GM18873 (cell line): ENCODE measurements around the gene SRGAP3.

Experiments
- ATAC-seq: cut with Tn5 transposase; IDR thresholded peaks from one replicate; pipeline ENCODE4 v1.9.1; 2021; ENCODE audit warnings: mild to moderate bottlenecking, moderate library complexity, moderate number of reproducible peaks; ENCODE audit not compliant: unreplicated experiment, low FRiP score

SRGAP3 gene

GRCh38 chr3:9068051-9068450 lies 181.4 kb downstream of the SRGAP3 start:
- ATAC-seq, result no peak

GRCh38 chr3:9067352-9067975 lies 182.0 kb downstream of the SRGAP3 start:
- ATAC-seq, result no peak

DNA sequence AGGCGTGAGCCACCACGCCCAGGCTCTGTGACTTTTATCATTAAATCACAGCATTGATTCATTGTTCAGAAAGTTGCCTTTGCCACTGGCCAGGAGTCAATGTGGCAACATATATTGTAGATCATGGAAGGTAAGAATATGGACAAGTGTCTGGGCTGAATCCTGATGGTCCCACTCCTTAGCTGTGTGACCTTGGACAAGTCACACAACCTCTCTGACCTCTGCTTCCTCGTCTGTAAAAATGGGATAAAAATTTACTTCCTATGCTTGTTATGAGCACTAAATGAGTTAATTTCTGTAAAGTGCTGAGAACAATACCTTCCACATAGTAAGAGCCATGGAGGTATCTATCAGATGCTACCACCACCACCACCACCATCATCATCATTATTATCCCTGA lies 182.7 kb downstream of the SRGAP3 start:
- no peak for ATAC-seq

DNA sequence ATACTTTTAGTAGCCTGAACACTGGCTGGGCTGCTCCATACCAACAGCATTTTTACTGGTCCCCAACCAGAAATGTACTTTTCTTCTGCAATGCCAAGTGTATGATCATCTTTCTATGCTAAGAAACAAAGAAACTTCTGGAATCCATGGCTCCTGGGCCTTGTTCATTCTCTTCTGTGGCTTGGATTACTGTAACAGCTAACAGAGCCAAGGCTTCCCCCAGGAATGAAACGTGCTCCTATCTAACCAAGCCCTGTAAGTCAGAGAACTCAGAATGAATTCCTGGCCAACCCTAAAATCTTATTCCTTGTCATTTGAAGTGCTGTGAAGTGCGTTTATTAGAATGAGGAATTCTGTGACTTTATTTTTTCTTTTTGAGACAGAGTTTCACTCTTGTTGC lies 183.3 kb downstream of the SRGAP3 start:
- no peak for ATAC-seq

- no peak for ATAC-seq
Observed at GRCh38 chr3:9064850-9065249, 184.6 kb downstream of the SRGAP3 start.

DNA sequence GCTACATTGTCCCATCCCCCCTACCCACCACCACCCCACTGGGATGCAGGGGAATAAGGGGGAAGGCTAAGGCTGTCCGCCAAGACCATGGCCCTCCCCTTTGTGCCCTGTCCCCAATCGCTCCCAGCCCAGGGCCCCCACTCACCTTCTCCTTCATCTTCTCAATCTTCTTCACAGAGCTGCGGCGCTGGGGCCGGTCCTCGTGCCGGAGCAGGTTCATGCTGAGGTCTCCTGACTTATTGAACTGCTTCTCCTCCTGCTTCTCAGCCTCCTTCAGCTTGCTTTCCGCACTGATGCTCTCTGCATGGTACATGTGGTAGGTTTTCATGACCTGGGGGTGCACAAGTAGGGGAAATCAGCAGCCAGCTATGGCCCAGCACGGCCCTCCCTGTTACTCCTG lies 185.2 kb downstream of the SRGAP3 start:
- no peak for ATAC-seq

DNA sequence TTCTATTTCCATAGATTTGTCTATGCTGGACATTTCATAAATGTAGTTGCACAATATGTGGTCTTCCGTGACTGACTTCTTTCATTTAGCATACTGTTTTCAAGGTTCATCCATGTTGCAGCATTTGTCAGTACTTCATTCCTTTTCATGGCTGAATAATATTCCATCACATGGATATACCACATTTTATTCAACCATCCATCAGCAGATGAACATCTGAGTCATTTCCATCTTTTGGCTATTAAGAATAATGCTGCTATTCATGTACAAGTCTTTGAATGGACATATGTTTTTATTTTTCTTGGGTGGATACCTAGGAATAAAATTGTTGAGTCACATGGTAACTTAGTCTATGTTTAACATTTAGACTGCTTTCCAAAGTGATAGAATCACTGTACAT lies 186.9 kb downstream of the SRGAP3 start:
- ATAC-seq, result no peak

- ATAC-seq, result no peak
Observed at GRCh38 chr3:9061634-9062033, 187.8 kb downstream of the SRGAP3 start.

DNA sequence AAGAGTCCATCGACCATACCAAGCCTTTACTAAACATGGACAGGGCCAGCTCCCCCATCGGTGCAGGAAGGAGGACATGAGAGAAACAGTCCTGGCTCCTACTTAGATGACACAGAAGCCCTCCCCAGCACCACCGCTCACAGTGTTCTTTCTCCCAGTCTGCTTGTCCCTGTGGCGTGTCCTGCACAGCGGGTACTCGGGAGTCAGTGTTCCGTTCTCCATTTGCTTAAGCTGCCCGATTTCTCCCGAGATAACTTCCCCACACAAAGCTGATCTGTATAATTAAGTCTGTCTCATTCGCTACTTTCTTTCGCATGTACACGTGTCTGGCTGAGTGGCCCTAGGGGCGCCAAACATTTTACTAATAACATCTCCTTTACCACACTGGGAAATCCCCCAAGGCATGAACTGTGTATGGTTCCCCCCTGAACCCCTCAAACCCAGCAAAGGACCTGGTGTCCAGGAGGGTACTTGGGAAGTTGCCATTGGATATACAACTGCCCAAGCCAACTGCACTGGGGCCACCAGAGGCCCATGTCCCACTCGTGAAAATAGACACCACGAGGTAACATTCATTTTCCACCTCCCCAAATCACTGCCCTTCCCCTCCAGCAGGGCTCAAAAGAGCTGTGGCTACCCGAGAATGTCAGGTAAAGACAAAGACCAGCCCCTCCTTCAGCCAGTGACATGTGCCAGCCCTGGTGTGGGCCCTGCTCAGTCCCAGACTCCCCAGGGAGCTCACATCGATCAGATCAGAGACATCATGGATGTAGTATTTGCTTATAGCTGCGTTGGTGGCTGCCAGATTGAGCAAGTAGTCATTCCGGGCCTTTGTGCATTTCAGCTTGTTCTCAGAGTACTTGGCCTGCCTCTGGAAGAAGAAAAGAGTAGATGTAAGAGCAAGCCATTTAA lies 189.7 kb downstream of the SRGAP3 start:
- no peak for ATAC-seq

GRCh38 chr3:9056581-9056980 lies 192.9 kb downstream of the SRGAP3 start:
- no peak for ATAC-seq

GRCh38 chr3:9047452-9048346 lies 201.7 kb downstream of the SRGAP3 start:
- ATAC-seq, result no peak

- ATAC-seq, result no peak
Observed at GRCh38 chr3:9045371-9045770, 204.1 kb downstream of the SRGAP3 start.

DNA sequence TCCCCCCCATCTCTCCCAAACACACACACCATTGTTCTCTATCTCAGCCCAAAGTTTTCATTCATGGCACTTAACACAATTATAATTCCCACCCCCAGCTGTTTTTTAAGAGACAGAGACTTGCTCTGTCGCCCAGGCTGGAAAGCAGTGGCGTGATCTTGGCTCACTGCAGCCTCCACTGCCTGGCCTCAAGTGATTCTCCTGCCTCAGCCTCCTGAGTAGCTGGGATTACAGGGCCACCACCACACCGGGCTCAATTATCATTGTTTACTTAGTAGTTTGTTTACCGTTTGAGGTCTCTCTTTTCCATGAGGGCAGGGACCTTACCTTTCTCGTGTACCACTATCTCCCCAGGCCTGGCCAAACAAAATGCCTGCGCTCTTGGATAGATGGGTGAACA lies 206.4 kb downstream of the SRGAP3 start:
- ATAC-seq, result no peak

- no peak for ATAC-seq
Observed at GRCh38 chr3:9041626-9042025, 207.8 kb downstream of the SRGAP3 start.

DNA sequence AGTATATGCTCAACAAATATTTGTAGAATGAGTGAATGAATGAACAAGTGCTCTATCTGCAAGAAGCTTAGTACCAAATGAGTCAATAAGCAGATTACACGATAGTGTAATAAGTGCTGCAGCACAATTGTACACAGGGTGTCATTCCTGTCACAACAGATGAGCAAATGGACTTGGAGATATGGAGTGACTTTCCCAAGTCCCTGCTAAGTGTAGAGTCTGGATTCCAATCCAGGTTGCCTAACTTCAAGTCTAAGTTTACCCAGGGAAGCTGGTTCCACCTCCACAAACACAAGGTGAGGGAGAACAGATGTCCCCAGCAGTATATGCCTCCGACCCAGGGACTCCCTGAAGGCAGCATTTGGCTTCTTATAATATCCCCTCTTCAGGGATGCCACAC lies 208.4 kb downstream of the SRGAP3 start:
- no peak for ATAC-seq

DNA sequence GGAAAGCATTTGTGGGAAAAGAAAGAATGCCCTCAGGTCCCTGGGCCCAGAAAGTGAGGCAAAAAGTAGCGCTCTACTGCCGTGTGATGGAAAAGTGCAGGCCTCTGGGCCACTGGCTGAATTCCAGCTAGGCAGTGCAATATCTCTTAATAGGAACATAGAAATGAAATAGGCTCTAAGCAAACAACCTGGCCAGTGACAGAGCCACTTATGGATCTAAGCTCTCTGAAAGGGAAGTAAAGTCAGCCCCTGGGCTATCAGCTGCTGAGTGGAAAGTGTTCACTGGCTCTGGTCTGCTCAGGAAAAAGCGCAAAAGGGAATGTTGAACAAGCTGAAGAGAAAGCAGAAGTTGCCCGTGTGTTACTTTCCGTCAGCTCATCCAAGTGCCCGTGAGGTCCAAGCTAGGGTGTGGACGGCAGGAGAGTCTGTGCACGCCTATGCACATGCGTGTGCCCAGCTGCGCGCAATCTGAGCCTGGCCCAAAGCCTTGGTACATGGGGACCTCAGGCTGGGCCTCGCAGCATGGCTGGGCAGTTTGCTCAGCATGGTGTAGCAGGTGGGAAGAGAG lies 212.2 kb downstream of the SRGAP3 start:
- ATAC-seq, result no peak

GRCh38 chr3:9036404-9037131 lies 212.9 kb downstream of the SRGAP3 start:
- no peak for ATAC-seq

DNA sequence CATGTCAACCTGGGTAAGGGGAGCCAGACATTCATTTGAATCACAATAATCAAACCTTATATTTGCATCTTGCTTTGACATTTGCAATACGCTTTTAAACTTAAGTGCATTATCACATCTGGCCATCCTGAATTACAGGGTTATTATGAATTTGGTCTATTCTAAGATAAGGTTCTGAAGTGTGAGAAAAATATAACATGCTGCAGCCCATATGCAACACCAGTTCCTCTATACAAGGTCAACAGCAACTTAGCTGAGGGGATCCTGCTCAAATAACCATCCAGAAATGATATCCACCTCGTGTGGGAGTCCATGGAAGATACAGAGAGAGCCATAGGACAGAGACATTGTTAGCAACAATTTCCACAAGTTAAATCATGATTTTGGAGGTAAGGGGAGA lies 213.5 kb downstream of the SRGAP3 start:
- ATAC-seq, result no peak

GRCh38 chr3:9035473-9035872 lies 214.0 kb downstream of the SRGAP3 start:
- no peak for ATAC-seq

GRCh38 chr3:9033867-9034266 lies 215.6 kb downstream of the SRGAP3 start:
- no peak for ATAC-seq
